LoVo (cell line): ENCODE results near the gene ERFL.
"Not testable (repeated sequence)": the region's sequence is repeated elsewhere in the genome, so short reads cannot be mapped to it uniquely, and the experiment has no call there.

Source experiments
- DNase-seq: peaks from one replicate; pipeline ENCODE4 v3.0.0-alpha.2; 2016; ENCODE audit warnings: low spot score

The ERFL gene

GRCh38 chr19:41926763-41927496 is 1.3 kb downstream of the ERFL start:
- no peak for DNase-seq

- DNase-seq, result no peak
Measured at GRCh38 chr19:41926028-41926762, 2.1 kb downstream of the ERFL start.

- no peak for DNase-seq
Measured at GRCh38 chr19:41925208-41926003, 2.8 kb downstream of the ERFL start.

GRCh38 chr19:41924151-41925145 is 3.8 kb downstream of the ERFL start:
- no peak for DNase-seq

- DNase-seq, result no peak
Measured at GRCh38 chr19:41923045-41923788, 5.0 kb downstream of the ERFL start.

GRCh38 chr19:41922585-41922984 is 5.7 kb downstream of the ERFL start:
- no peak for DNase-seq

GRCh38 chr19:41921577-41922576 is 6.4 kb downstream of the ERFL start:
- DNase-seq, result no peak

- DNase-seq, result no peak
Measured at GRCh38 chr19:41920882-41921576, 7.2 kb downstream of the ERFL start.

- DNase-seq, result no peak
Measured at GRCh38 chr19:41919948-41920712, 8.1 kb downstream of the ERFL start.

- DNase-seq, result no peak
Measured at GRCh38 chr19:41918653-41919244, 9.5 kb downstream of the ERFL start.

GRCh38 chr19:41918095-41918494 is 10.2 kb downstream of the ERFL start:
- DNase-seq, result no peak

- no peak for DNase-seq
Measured at GRCh38 chr19:41917676-41918075, 10.6 kb downstream of the ERFL start.

- no peak for DNase-seq
Measured at GRCh38 chr19:41915776-41916414, 12.4 kb downstream of the ERFL start.

- no peak for DNase-seq
Measured at GRCh38 chr19:41915021-41915775, 13.1 kb downstream of the ERFL start.

GRCh38 chr19:41914424-41914834 is 13.8 kb downstream of the ERFL start:
- DNase-seq, result not testable (repeated sequence)
